Measurements from ENCODE around the gene GJB1. TPM values are rescaled to one million over a fixed set of nuclear protein-coding genes. Genes with fewer than 3 reads are reported as not detected.

GJB1 gene
- total and polyA plus RNA-seq, 2 donors (not counting 1 experiment from before 2014, with no cell fraction given) = not detected

GRCh38 chrX:71216485-71216884 is 6.5 kb upstream of the GJB1 start:
- Histone ChIP-seq H3K36me3 (ENCODE audit: control insufficient read depth, insufficient read depth, low read length) (no peaks in the 10 kb centered on the region), H3K27ac (ENCODE audit: insufficient read depth, low read length) (no peak overlapping the region), H2AFZ (ENCODE audit: low read length) (no peak overlapping the region), H3K9ac (ENCODE audit: insufficient read depth, low read length) (no peak overlapping the region), H4K20me1 (ENCODE audit: control insufficient read depth, extremely low read depth, insufficient read depth, low read length) (no peaks in the 10 kb centered on the region), H3K79me2 (ENCODE audit: control insufficient read depth, insufficient read depth, low read length) (no peaks in the 10 kb centered on the region), H3K9me3 (ENCODE audit: control insufficient read depth, insufficient read depth, low read depth, low read length) (no peaks in the 10 kb centered on the region), H3K4me1 (ENCODE audit: control insufficient read depth, extremely low read depth, insufficient read depth, low read length) (no peaks in the 10 kb centered on the region), H3K4me3 (replicated peaks in 1 of 4; ENCODE audit: control extremely low read depth in 1 of 4, insufficient read depth in 1 of 4, low read depth in 3 of 4, low read length in 4 of 4) (no peak overlapping the region), H3K4me2 (ENCODE audit: extremely low read depth, insufficient read depth, low read length) (no peak overlapping the region), H3K27me3 (ENCODE audit: control insufficient read depth, insufficient read depth, low read length) (no peaks in the 10 kb centered on the region)
- DNase-seq (ENCODE audit: low read depth in 2 of 2) = no peak
- no peak for TF ChIP-seq CTCF (conservative IDR thresholded peaks at IDR 0.05 in 1 of 2, IDR thresholded peaks at IDR 0.05 in 1 of 2; ENCODE audit: low read depth in 1 of 2, low read length in 2 of 2)
- TF ChIP-seq EZH2 (IDR thresholded peaks at IDR 0.05; ENCODE audit: low read length, missing control alignments) = no peak

GRCh38 chrX:71217298-71217697 is 5.7 kb upstream of the GJB1 start:
- Histone ChIP-seq H3K4me3 (replicated peaks in 1 of 4; ENCODE audit: control extremely low read depth in 1 of 4, insufficient read depth in 1 of 4, low read depth in 3 of 4, low read length in 4 of 4) (no peak overlapping the region), H4K20me1 (ENCODE audit: control insufficient read depth, extremely low read depth, insufficient read depth, low read length) (no peaks in the 10 kb centered on the region), H3K79me2 (ENCODE audit: control insufficient read depth, insufficient read depth, low read length) (no peaks in the 10 kb centered on the region), H3K4me1 (ENCODE audit: control insufficient read depth, extremely low read depth, insufficient read depth, low read length) (no peaks in the 10 kb centered on the region), H3K4me2 (ENCODE audit: extremely low read depth, insufficient read depth, low read length) (no peak overlapping the region), H3K36me3 (ENCODE audit: control insufficient read depth, insufficient read depth, low read length) (no peaks in the 10 kb centered on the region), H2AFZ (ENCODE audit: low read length) (no peak overlapping the region), H3K27me3 (ENCODE audit: control insufficient read depth, insufficient read depth, low read length) (no peaks in the 10 kb centered on the region), H3K27ac (ENCODE audit: insufficient read depth, low read length) (no peak overlapping the region), H3K9ac (ENCODE audit: insufficient read depth, low read length) (no peak overlapping the region), H3K9me3 (ENCODE audit: control insufficient read depth, insufficient read depth, low read depth, low read length) (no peaks in the 10 kb centered on the region)
- TF ChIP-seq CTCF (conservative IDR thresholded peaks at IDR 0.05 in 1 of 2, IDR thresholded peaks at IDR 0.05 in 1 of 2; ENCODE audit: low read depth in 1 of 2, low read length in 2 of 2) = no peak
- no peak for TF ChIP-seq EZH2 (IDR thresholded peaks at IDR 0.05; ENCODE audit: low read length, missing control alignments)
- DNase-seq (ENCODE audit: low read depth in 2 of 2) = no peak

GRCh38 chrX:71221145-71221544 is 1.9 kb upstream of the GJB1 start:
- H3K4me3 ChIP-seq (replicated peaks in 1 of 4; ENCODE audit: control extremely low read depth in 1 of 4, insufficient read depth in 1 of 4, low read depth in 3 of 4, low read length in 4 of 4) = no peak overlapping the region
- H3K79me2 ChIP-seq (ENCODE audit: control insufficient read depth, insufficient read depth, low read length) = no peaks in the 10 kb centered on the region
- H3K27ac ChIP-seq (ENCODE audit: insufficient read depth, low read length) = no peak overlapping the region
- H3K4me1 ChIP-seq (ENCODE audit: control insufficient read depth, extremely low read depth, insufficient read depth, low read length) = no peaks in the 10 kb centered on the region
- DNase-seq (ENCODE audit: low read depth in 2 of 2) = no peak
- TF ChIP-seq EZH2 (IDR thresholded peaks at IDR 0.05; ENCODE audit: low read length, missing control alignments) (no peak), CTCF (conservative IDR thresholded peaks at IDR 0.05 in 1 of 2, IDR thresholded peaks at IDR 0.05 in 1 of 2; ENCODE audit: low read depth in 1 of 2, low read length in 2 of 2) (no peak)
- no peaks in the 10 kb centered on the region for H3K36me3 ChIP-seq (ENCODE audit: control insufficient read depth, insufficient read depth, low read length)
- no peak overlapping the region for H3K9ac ChIP-seq (ENCODE audit: insufficient read depth, low read length)
- H3K4me2 ChIP-seq (ENCODE audit: extremely low read depth, insufficient read depth, low read length) = no peak overlapping the region
- no peaks in the 10 kb centered on the region for H4K20me1 ChIP-seq (ENCODE audit: control insufficient read depth, extremely low read depth, insufficient read depth, low read length)
- no peaks in the 10 kb centered on the region for H3K27me3 ChIP-seq (ENCODE audit: control insufficient read depth, insufficient read depth, low read length)
- no peak overlapping the region for H2AFZ ChIP-seq (ENCODE audit: low read length)
- no peaks in the 10 kb centered on the region for H3K9me3 ChIP-seq (ENCODE audit: control insufficient read depth, insufficient read depth, low read depth, low read length)

Measured in fibroblast of lung (primary cell).